HG03442 (cell line): Measurements from ENCODE around the gene EXT2.

Source experiments
- ATAC-seq: cut with Tn5 transposase; IDR thresholded peaks from one replicate; pipeline ENCODE4 v1.9.1; 2021; ENCODE audit warnings: mild to moderate bottlenecking, moderate library complexity; ENCODE audit not compliant: unreplicated experiment

The EXT2 gene

GRCh38 chr11:44235765-44236201 is 140.3 kb downstream of the EXT2 start:
- ATAC-seq, result no peak

- no peak for ATAC-seq
Measured at GRCh38 chr11:44236296-44236695, 140.8 kb downstream of the EXT2 start.

- ATAC-seq, result no peak
Measured at GRCh38 chr11:44237156-44237555, 141.7 kb downstream of the EXT2 start.

- no peak for ATAC-seq
Measured at GRCh38 chr11:44241851-44242250, 146.4 kb downstream of the EXT2 start.

GRCh38 chr11:44243086-44243485 is 147.6 kb downstream of the EXT2 start:
- ATAC-seq, result no peak

- no peak for ATAC-seq
Measured at GRCh38 chr11:44243595-44244343, 148.3 kb downstream of the EXT2 start.

- ATAC-seq, result no peak
Measured at GRCh38 chr11:44244639-44245310, 149.3 kb downstream of the EXT2 start.

GRCh38 chr11:44246726-44247125 is 151.2 kb downstream of the EXT2 start:
- no peak for ATAC-seq

- no peak for ATAC-seq
Measured at GRCh38 chr11:44247508-44247907, 152.0 kb downstream of the EXT2 start.

- no peak for ATAC-seq
Measured at GRCh38 chr11:44248109-44248508, 152.6 kb downstream of the EXT2 start.

- ATAC-seq, result no peak
Measured at GRCh38 chr11:44250421-44250820, 154.9 kb downstream of the EXT2 start.

- no peak for ATAC-seq
Measured at GRCh38 chr11:44252999-44253602, 157.6 kb downstream of the EXT2 start.

- ATAC-seq, result no peak
Measured at GRCh38 chr11:44255406-44256071, 160.1 kb downstream of the EXT2 start.

GRCh38 chr11:44256673-44257291 is 161.3 kb downstream of the EXT2 start:
- no peak for ATAC-seq

- ATAC-seq, result no peak
Measured at GRCh38 chr11:44257338-44258189, 162.1 kb downstream of the EXT2 start.

- no peak for ATAC-seq
Measured at GRCh38 chr11:44258190-44258489, 162.7 kb downstream of the EXT2 start.

- ATAC-seq, result no peak
Measured at GRCh38 chr11:44258839-44259420, 163.5 kb downstream of the EXT2 start.

GRCh38 chr11:44260081-44260480 is 164.6 kb downstream of the EXT2 start:
- ATAC-seq, result no peak

- ATAC-seq, result no peak
Measured at GRCh38 chr11:44261800-44262591, 166.5 kb downstream of the EXT2 start.
